Stimulated activated CD4-positive, alpha-beta T cell treated with anti-CD3 and anti-CD28 coated beads, Interleukin-12 subunit alpha, Interleukin-12 subunit beta, amount 100 ng/mL, for 4 hours (primary cell): ENCODE data around the gene CHRM3.

Experiments
- DNase-seq: peaks from one replicate; pipeline ENCODE4 v3.0.0-alpha.2; 2020

The CHRM3 gene

DNA sequence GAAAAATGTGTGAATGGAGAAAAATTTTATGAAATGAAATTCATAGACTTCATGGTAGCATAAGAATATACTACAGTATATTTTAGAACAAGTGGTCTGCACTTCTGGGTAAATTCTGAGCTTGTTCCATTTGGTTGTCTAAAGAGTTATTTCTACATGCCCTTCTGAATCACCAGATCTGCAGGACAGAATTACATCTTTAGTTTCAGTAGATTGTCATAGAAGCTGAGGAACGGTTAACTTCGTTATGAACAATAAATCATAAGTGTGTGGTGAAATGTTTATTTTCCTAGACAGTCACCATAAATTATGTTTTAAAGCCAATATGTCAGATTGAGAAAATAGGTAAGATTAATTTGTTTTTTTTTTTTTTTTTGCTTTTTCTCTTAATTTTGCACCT lies 30.9 kb downstream of the CHRM3 start:
- no peak for DNase-seq

GRCh38 chr1:239417986-239418640 lies 31.7 kb downstream of the CHRM3 start:
- DNase-seq: no peak

DNA sequence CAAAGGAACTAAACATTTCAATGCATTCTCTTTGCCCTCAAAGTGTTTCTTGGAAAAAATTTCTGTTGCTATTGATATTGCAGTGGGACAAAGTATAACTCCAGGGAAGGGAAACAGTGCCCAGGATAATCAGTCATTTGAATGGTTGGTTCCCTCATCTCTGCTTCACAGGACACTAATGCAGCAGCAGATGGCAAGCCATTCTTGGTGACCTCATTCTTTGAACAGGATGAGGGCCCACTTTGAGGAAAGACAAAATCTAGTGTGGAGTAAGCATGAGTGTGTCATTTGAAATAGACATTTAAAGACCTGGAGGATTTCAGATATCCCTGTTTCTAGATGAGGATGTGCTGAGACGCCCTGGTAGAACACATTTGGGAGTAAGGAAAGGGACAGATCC lies 32.3 kb downstream of the CHRM3 start:
- no peak for DNase-seq

DNA sequence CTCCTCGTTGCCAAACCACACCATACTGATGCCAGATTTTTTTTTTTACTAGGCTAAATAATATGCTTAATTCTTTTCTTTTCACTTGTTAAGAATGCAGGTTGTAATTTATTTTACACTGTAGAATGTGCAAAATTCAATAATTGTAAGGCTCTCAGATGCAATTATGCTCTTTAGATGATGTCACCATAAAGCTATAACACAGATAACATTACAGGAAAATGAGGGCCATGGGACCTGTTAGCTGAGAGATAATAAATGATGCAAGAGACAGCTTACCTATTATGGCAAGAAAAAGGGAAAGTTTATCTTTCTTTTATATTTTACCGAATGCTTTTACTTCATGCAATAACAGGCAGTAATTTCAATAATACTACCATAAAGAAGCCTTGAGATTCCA lies 35.4 kb downstream of the CHRM3 start:
- DNase-seq: no peak

DNA sequence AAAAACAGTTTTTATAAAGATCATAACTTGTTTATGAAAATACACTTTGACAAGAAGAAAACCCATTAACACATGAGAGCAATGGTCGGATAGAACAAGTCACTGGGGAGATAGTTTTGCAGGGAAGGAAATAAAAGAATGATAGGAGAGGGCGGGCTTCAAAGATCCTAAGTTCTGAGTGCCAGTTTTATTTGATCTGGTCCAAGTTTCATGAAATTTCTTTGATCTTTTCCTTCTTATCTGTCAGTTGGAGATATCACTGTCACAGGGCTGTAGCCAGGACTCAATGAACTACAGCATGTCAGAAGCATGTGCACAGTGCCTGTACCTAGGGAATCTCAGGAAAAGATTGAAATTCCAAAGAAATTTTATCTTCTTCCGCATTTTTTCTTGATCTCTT lies 36.5 kb downstream of the CHRM3 start:
- DNase-seq: no peak

- no peak for DNase-seq
Observed at GRCh38 chr1:239426821-239427475, 40.6 kb downstream of the CHRM3 start.

DNA sequence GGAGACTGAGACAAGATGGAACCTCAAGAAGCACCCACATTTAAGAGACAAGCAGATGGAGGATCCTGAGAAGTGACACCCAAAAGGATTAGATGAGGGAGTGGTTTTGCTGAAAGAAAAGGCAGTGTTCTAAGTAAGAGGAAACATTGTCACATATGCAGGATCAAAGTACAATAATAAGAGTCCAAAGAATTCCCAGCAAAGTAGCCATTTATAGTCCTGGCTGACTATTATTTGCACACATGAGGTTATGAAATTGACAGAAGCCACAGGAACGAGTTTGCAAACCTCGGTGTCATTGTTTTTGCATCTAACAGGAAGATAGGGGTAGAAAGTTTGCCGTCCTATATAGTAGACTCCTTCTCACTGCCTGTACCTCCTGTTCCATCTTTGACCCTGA lies 41.3 kb downstream of the CHRM3 start:
- DNase-seq: no peak

GRCh38 chr1:239428120-239428710 lies 41.8 kb downstream of the CHRM3 start:
- DNase-seq: no peak

GRCh38 chr1:239429163-239429562 lies 42.8 kb downstream of the CHRM3 start:
- no peak for DNase-seq

DNA sequence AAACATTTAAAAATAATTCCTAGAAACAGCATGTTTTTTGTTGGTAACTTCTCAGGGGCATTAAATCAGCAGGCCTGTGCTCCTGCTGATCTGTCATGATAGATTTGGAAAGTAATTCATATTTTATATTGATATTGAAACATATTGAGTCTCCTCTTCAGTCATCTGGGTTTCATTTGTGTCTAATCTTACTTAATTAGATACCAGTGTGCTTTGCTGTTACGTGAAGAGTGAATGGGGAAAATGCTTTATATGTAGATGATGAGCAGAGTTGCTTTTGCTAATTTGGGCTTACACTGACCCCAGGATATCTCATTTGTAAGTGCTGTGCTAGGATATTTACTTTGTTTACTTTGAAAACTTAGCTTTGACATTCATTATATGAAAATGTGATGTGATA lies 45.9 kb downstream of the CHRM3 start:
- DNase-seq: no peak

- DNase-seq: no peak
Observed at GRCh38 chr1:239434181-239434580, 47.8 kb downstream of the CHRM3 start.
